DMS 273 (cell line): ENCODE measurements around the gene SKP1.

Experiments used
- DNase-seq: peaks from one replicate; lab custom pipeline; 2025; ENCODE audit not compliant: unreplicated experiment; lab: John Stamatoyannopoulos, UW

Gene SKP1

DNA sequence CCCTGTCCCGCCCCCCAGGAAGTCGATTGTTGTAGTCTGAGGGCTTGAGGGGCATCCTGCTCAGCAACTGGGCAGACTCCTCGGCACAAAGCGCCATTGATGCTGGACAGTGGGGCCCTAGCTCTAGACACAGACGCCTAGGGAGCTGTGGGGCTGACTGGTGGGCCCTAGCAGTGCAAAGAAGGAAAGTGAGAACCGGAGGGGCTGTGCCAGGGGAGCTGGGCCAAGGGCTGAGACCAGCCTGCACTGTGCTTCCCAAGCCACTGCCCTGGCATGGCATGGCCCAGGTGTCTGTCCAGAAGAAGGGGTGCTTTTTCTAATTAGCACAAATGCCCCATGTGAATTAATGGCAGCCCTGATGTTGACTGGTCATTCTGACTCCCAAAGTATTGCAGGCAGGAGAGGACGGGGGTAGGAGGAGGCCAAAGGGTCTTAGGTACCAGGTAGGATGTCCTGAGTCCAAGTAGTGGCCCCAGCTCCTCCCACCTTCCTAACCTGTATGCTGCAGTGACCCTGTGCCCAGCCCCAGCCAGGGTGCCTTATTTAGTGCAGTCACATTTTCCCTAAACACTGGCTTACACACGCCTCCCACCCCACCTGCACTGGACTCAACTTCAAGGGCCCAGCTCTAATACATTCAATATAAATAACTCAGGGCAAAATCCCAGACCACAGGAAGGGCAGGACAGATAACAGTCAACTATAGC, 46.4 kb downstream of the SKP1 start:
- DNase-seq = no peak

DNA sequence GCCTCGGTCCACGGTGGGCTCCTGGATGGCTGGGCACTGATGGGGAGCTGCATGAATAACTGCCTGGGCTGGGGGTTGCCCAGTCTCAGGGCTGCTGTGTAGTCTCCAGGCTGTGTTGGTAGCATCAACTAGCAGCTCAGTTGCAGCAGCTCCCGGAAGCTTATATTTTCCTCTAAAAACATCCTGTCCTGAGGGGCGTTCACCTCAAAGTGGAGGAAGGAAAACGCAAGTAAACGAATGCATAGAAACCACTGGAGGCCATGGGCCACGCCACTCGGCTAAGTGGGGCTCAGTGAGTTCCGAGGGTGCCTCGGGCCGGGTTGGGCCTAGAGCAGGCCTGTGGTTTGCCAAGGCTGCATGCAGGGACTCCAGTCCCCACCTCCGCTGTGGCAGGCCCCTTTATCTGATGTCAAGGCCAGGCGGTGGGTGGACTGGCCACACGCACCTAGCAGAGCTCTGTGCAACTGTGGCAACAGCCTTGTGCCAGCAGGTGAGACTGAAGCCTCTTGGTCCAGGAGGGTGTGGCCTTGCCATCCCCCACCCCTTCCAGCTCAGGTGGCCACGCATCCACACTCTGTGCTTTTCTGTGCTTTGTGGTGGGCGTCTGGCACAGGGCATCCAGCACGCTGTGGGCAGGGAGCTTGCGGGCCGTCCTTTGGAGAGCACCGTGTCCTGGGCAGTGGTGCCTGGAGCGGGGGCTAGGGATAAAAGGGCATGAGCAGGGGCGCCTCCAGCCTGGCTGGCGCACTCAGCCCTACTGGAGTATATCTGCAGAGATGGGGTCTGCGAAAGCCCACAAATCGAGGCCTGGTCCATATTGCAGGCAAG, 47.1 kb downstream of the SKP1 start:
- no peak for DNase-seq

GRCh38 chr5:134128648-134128995, 48.1 kb downstream of the SKP1 start:
- DNase-seq = no peak

- no peak for DNase-seq
Observed at GRCh38 chr5:134127988-134128647, 48.6 kb downstream of the SKP1 start.

DNA sequence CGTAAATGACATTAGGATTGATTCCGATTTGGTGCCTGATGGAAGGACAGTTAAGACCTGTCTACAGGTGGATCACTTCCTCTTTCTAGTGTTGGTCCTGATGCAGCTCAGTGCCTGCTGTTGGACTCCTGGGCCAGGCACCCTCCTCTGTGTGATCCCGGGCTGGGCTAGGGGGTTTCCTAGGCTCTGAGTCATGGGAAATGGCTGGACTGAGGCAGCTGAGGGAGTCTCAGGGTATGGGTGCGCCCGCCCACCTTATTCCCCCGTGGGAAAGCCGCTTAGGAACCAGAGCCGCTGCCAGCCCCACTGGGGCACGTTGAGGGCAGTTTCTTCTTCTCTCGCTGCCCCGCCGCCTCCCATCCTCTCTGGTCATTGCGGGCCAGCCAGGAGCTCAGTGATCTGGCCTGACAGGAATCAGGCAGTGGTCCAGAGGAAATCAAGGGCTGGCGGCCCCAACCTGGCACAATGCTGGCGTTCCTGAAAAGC, 49.3 kb downstream of the SKP1 start:
- no peak for DNase-seq

GRCh38 chr5:134125039-134126015, 51.4 kb downstream of the SKP1 start:
- DNase-seq = peak; percentile 74

DNA sequence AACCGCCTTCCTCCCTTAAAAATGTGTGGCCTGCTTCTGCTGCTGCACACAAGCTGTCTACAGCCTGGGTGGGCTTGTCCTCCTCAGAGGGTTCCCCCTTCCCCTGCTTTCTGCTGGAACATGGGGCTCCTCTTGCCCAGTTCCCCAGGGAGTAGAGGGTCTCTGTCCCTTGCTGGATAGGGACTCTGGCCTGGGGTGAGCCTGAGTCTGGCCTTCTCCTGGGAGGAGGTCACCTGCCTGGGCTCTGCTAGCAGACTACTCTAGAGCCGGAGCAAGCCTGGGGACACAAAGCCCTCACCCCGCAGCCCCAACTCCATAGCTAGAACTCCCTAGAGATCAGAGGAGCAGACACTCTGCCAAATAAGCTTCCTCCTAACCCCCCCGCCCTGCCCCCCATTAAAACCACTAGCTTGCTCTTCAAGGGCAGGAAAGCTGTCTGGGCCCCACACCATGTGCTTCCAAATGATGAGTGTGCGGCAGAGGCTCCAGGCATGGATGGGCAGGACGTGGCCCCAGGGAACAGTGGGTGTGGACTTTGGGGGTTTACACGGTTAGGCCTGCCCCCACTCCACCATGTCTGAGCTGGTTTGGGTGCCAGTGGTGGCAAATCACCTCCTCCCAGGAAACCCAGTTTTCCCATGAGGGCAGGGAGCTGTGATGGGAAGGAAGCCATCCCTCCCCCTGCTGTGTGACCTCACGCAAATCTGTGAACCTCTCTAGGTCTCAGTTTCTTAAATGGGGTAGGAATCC, 52.3 kb downstream of the SKP1 start:
- peak; percentile 55 for DNase-seq

DNA sequence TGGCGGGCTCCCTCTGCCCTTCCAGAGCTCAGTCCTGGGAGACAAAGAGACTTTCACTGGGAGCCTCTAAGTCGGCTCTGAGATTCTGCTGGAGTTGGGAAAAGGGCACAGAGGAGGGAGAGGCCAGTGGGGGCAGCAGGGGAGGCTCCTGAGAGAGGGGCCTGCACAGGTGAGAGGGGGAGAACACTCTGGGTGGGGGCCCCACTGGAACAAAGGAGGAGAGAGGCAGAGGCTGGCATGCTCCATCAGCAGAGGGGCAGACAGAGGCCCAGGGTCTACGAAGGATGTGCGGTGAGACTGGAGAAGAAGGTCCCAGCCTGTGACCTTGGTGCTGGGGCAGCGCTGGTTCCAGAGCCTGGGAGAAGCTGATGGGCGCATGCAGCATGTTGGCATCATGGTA, 53.4 kb downstream of the SKP1 start:
- no peak for DNase-seq

- DNase-seq = no peak
Observed at GRCh38 chr5:134122530-134122929, 54.2 kb downstream of the SKP1 start.

DNA sequence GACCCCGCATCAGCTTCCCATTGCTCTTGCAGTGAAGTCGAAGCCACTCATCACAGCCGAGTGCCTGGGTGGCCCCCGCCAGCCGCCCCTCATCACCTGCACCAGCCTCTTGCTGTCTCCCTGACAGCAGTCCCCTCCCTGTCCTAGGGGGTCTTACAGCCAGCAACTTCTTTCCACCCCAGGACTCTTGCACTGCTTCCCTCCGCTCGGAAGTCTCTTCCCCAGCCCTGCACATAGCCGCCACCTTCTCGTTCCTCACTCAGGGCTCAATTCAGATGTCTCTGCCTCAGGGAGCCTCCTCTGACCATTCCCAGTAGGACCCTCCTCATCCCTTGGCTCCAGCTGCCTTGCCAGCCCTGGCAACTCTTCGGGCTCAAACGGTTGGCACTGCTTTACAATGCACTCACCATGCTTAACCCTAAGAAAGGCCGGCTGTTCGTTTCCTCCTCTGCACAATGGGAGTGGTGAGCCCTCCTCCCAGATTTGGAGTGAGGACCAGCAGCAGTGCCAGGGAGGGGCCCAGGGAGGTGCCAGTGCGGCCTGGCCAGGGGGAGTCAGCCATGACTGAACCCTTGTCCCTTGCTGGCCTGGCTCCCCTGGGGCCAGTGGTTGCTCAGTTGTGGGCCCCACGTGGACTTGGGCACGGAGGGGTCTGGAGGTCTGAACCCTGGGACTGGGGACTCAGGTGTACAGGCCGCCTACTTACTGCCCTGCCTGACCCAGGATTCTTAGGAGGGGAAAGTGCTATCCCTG, 56.2 kb downstream of the SKP1 start:
- no peak for DNase-seq

- DNase-seq = no peak
Observed at GRCh38 chr5:134119720-134120119, 57.0 kb downstream of the SKP1 start.

- DNase-seq = no peak
Observed at GRCh38 chr5:134118212-134118835, 58.4 kb downstream of the SKP1 start.

DNA sequence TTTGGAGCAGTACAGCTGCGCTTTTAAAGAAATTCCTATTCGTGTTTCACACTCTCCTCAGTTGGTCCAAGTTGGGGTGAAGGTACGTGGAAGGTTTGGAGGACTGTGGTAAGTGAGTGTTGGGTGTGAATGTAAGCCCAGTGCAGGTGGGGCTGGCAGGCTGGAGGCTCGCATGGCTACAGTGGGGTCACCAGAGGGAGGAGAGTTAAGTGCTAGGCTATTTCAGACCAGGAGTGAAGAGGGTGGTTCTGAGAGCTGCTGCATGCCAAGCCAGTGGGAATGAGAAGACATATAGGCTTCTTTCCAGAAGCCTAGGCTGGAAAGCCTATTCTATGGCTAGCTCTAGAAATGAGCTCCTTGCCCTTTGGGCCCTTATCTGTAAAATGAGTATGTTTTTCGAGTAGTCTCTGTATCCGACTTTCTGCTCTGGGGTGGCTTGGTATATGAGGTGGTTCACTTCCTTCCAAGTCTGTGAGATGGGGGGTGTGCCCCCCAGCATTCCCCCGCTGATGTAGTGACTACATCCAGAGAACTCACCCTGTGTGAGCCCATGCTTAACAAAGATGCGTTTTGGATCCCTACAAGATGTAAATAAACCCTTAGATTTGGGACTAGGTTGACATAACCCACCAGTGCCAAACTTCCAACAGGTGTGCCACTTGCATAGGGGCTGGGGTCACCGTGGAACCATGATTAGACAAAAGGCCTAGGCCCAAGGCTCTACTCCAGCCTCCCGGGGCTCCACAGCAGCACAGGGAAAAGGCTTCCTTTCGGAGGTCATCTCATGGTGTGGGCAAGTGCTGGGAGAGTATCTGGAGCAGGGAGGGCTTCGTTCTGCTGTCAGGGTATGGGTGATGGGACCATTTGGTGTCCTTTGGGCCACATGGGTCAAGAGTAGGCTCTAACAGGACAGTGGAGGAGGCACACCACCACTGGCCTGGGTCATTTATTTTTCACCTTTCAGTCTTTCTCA, 59.7 kb downstream of the SKP1 start:
- no peak for DNase-seq

- DNase-seq = no peak
Observed at GRCh38 chr5:134116286-134116685, 60.5 kb downstream of the SKP1 start.

GRCh38 chr5:134115806-134116175, 61.0 kb downstream of the SKP1 start:
- DNase-seq = no peak

DNA sequence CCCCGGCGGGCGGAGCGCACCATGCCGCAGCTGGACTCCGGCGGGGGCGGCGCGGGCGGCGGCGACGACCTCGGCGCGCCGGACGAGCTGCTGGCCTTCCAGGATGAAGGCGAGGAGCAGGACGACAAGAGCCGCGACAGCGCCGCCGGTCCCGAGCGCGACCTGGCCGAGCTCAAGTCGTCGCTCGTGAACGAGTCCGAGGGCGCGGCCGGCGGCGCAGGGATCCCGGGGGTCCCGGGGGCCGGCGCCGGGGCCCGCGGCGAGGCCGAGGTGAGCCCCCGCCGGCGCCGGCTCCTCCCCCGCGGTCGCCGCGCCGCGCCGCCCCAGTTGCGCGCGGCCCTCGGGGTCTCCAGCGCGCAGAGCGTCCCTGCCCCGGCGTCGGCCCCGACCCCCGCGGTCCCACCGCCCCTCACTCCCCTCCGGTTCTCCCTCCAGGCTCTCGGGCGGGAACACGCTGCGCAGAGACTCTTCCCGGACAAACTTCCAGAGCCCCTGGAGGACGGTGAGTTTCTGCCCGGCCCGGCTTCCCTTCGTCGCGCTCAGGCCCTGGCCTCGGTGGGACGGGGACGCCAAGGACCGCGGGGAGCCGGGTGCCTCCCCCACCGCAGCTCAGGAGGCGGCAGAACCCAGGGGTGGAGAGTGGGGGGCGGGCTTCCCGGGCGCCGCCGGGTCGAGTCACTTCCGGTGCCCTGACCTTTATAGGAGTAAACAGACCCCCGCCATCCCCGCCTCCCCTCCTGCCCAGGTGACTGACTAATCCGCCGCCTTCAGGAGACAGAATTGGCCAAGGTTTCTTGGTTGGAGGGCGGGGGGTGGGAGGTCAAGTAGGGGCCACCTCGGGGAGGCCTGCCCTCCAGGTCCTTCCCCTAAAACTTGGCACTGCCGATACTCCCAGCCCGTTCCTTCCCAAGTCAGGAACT, 61.6 kb downstream of the SKP1 start:
- peak; percentile 54 for DNase-seq
